ENCODE data around the gene RCOR3.

RCOR3 gene

DNA sequence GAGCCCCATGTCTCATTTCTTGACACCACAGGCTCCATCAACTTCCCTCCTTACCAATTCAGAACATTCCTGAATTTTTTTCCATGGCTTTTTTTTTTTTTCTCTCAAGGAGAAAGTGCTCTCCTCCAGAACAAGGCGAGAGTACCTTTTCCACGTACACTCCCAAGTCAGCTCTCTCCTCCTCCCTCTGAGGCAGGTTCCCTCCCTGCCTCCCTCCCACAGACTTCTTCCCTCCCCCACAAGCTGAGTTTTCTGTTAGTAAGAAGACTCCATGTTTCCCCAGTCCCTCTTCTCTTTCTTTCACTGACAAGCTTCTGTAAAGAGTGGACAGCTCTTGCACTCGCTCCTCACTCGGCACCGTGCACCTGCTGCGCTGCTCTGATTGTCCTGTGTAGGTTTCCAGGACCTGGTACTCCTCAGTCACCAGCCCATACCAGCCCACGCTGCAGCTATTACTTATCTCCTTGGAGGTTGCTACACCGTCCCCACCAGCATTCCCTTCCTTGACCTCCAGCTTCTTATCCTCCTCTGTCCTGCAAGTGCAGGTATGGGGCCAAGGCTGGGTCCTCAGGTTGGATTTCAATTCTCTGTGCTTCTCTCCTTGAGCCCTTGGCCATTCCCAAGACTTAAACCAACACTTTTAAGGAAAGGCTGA, 71.2 kb downstream of the RCOR3 start:
- H3K4me2 ChIP-seq: no peak overlapping the region
- H4K20me1 ChIP-seq (ENCODE audit: insufficient read depth): no peaks in the 10 kb centered on the region
- no peaks in the 10 kb centered on the region; the same call in 1 of the 2 replicates for H3K79me2 ChIP-seq (ENCODE audit: insufficient read depth, low read depth)

DNA sequence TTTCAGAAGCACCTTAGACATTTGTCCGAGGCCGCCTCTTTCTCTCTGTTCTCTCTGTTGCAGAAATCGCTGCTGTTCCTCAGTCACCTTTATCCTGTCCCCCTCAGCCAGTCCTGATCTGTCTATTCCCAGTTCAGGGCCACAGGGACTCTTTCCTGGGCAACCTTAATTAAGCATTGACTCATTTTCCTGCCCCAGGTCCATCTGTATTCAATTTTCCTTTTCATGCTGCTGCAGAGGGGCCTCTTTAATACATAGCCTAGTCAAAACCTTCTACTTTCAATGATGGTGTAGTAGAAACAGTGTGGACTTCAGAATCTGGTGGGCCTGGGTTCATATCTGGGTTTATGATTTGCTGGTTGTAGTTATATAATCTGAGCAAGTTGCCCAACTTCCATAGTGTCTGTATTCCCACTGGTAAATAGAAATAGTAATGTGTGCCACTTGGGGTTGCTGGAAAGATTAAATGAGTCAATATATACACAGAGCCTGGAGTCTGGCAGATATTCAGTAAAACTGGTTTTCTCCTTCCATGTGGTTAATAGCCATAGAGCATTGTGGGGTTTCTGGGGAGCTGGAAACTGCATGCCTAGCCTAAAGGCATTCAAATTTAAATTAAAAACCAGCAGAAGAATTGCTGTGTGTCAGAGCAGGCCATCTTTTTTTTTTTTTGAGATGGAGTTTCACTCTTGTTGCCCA, 72.0 kb downstream of the RCOR3 start:
- TF ChIP-seq, protein P1, sequence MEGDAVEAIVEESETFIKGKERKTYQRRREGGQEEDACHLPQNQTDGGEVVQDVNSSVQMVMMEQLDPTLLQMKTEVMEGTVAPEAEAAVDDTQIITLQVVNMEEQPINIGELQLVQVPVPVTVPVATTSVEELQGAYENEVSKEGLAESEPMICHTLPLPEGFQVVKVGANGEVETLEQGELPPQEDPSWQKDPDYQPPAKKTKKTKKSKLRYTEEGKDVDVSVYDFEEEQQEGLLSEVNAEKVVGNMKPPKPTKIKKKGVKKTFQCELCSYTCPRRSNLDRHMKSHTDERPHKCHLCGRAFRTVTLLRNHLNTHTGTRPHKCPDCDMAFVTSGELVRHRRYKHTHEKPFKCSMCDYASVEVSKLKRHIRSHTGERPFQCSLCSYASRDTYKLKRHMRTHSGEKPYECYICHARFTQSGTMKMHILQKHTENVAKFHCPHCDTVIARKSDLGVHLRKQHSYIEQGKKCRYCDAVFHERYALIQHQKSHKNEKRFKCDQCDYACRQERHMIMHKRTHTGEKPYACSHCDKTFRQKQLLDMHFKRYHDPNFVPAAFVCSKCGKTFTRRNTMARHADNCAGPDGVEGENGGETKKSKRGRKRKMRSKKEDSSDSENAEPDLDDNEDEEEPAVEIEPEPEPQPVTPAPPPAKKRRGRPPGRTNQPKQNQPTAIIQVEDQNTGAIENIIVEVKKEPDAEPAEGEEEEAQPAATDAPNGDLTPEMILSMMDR (conservative IDR thresholded peaks at IDR 0.05; ENCODE audit: low read depth, low read length): no peak
- H3K4me1 ChIP-seq (ENCODE audit: low read depth, poor library complexity, severe bottlenecking): peaks cover 46% of the 10 kb centered on the region
- H4K20me1 ChIP-seq (ENCODE audit: insufficient read depth): no peaks in the 10 kb centered on the region
- no peak overlapping the region for H3K9ac ChIP-seq
- H3K27ac ChIP-seq: no peak overlapping the region
- no peak overlapping the region for H3K4me2 ChIP-seq
- H3K27me3 ChIP-seq (ENCODE audit: insufficient read depth, low read depth): no peaks in the 10 kb centered on the region
- H3K36me3 ChIP-seq (ENCODE audit: insufficient read depth): no peaks in the 10 kb centered on the region
- no peak overlapping the region for H3K4me3 ChIP-seq (IDR thresholded peaks at IDR 0.05; ENCODE audit: insufficient read depth, low read depth, low read length)
- no peaks in the 10 kb centered on the region; the same call in 1 of the 2 replicates for H3K79me2 ChIP-seq (ENCODE audit: insufficient read depth, low read depth)
- H2AFZ ChIP-seq (ENCODE audit: low read depth): no peak overlapping the region

More for the DNA sequence above, 71.2 kb downstream of the RCOR3 start:
- H3K27ac ChIP-seq: no peak overlapping the region
- no peak overlapping the region for H3K9ac ChIP-seq
- peaks cover 43% of the 10 kb centered on the region for H3K4me1 ChIP-seq (ENCODE audit: low read depth, poor library complexity, severe bottlenecking)
- H2AFZ ChIP-seq (ENCODE audit: low read depth): no peak overlapping the region
- H3K4me3 ChIP-seq (IDR thresholded peaks at IDR 0.05; ENCODE audit: insufficient read depth, low read depth, low read length): no peak overlapping the region
- H3K27me3 ChIP-seq (ENCODE audit: insufficient read depth, low read depth): no peaks in the 10 kb centered on the region
- TF ChIP-seq, protein P1 (conservative IDR thresholded peaks at IDR 0.05; ENCODE audit: low read depth, low read length): no peak
- no peaks in the 10 kb centered on the region for H3K36me3 ChIP-seq (ENCODE audit: insufficient read depth)

DNA sequence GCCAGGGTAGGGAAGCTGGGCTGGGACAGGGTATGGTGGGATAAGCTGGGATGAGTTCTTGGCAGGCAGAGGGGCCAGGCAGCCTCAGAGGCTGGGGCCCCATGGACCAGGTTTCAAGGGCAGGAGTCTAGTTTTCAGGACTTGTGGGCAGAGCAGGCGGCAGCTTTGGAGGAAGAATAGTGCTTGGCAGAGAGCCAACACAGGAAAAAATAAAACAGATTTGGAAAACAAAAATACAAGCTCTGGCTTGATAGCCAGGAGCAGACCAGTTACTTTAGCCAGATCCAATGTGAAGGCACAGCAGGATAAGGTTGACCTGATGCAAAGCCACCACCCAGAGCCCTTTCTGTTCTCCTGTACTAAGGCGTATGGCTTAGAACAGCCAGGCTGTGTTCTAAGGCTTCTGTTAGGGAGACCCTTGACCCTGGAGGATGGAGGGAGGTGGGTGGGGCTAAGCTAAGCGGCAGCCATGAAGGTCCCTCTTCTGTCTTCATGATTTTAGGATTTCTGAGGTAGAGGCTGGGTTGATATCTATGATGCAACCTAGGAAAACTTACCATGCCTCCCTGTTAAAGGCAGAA, 73.0 kb downstream of the RCOR3 start:
- TF ChIP-seq, protein P1 (conservative IDR thresholded peaks at IDR 0.05; ENCODE audit: low read depth, low read length): no peak
- Histone ChIP-seq H3K4me3 (IDR thresholded peaks at IDR 0.05; ENCODE audit: insufficient read depth, low read depth, low read length) (no peak overlapping the region), H3K4me2 (no peak overlapping the region), H4K20me1 (ENCODE audit: insufficient read depth) (no peaks in the 10 kb centered on the region), H3K9ac (no peak overlapping the region), H3K36me3 (ENCODE audit: insufficient read depth) (no peaks in the 10 kb centered on the region), H3K4me1 (ENCODE audit: low read depth, poor library complexity, severe bottlenecking) (peaks cover 53% of the 10 kb centered on the region), H3K79me2 (ENCODE audit: insufficient read depth, low read depth) (no peaks in the 10 kb centered on the region; the same call in 1 of the 2 replicates), H3K27me3 (ENCODE audit: insufficient read depth, low read depth) (no peaks in the 10 kb centered on the region), H2AFZ (ENCODE audit: low read depth) (no peak overlapping the region), H3K27ac (no peak overlapping the region)

DNA sequence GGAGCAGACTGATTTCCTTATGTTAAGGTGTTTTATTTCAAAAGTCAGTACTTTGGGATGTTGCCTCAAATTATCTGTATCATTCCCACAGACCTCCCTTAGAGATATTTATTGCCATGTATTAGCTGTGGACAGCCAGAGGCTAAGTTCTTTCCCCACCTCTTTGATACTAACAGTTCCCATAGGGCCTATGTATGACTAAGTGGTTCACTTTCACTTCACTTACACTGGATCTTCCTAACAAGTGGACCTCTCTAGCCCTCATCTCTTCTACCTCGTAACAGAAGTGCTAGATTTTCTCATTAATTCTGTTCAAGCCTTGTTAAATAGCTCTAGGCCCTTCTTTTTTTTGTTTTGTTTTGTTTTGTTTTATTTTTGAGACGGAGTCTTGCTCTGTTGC, 73.7 kb downstream of the RCOR3 start:
- Histone ChIP-seq H2AFZ (ENCODE audit: low read depth) (no peak overlapping the region), H3K9ac (no peak overlapping the region), H3K27ac (no peak overlapping the region), H3K36me3 (ENCODE audit: insufficient read depth) (no peaks in the 10 kb centered on the region), H3K4me3 (IDR thresholded peaks at IDR 0.05; ENCODE audit: insufficient read depth, low read depth, low read length) (no peak overlapping the region), H3K27me3 (ENCODE audit: insufficient read depth, low read depth) (no peaks in the 10 kb centered on the region), H3K79me2 (ENCODE audit: insufficient read depth, low read depth) (no peaks in the 10 kb centered on the region; the same call in 1 of the 2 replicates), H3K4me2 (no peak overlapping the region), H4K20me1 (ENCODE audit: insufficient read depth) (no peaks in the 10 kb centered on the region), H3K4me1 (ENCODE audit: low read depth, poor library complexity, severe bottlenecking) (peaks cover 52% of the 10 kb centered on the region)
- TF ChIP-seq, protein P1 (conservative IDR thresholded peaks at IDR 0.05; ENCODE audit: low read depth, low read length): no peak
